Left lobe of liver (tissue), 2 donors: ENCODE results near the gene ANO6. TPM values are rescaled to one million over a fixed set of nuclear protein-coding genes. Genes with fewer than 3 reads are reported as not detected.

Experiments used
- ATAC-seq: fragments of 200-7000 bp; cut with Tn5 transposase; one replicate; pipeline ENCODE4 v1.9.1; 2020; ENCODE audit warnings: mild to moderate bottlenecking, moderate library complexity
- DNase-seq: peaks from one replicate; pipeline ENCODE4 v3.0.0-alpha.2; 2020; ENCODE audit warnings: low spot score
- total RNA-seq: library from RNA; stranded (reverse); gene quantifications from one replicate; pipeline ENCODE4 v1.2.1, GENCODE V29; 2021
- donor health status: DM: no; HTN: no; CAD: no; lungs with moderate emphysema.
- donor health status: DM: no; HTN: yes; CAD: no.

The ANO6 gene
- total RNA-seq, 1 donor from 2014 or later: 49.5 TPM

DNA sequence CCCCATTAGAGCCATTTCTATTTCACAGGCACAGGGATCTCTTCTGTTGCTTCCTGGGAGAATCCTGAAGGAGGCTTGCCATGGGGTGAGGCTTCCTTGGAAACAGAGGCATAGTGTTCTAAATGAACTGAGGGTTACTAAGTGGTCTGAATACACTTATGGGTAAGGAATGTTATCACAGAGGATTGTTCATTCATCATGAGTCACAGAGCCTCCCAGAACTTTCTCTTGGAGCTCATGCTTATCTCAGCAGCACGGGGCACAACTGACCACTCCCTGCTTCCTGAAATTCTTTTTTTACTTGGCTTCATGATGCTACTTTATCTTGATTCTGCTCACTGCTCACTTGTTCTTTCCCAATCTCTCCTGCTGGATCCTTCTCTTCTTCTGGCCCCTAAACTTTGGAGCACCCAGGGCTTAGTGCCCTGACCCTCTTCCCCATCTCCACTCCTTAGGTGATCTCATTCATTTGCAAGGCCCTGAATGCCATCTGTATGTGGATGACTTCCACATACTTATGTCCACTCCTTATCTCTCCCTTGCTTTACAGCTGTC, 57.9 kb downstream of the ANO6 start:
- DNase-seq: no peak
- ATAC-seq: no peak

DNA sequence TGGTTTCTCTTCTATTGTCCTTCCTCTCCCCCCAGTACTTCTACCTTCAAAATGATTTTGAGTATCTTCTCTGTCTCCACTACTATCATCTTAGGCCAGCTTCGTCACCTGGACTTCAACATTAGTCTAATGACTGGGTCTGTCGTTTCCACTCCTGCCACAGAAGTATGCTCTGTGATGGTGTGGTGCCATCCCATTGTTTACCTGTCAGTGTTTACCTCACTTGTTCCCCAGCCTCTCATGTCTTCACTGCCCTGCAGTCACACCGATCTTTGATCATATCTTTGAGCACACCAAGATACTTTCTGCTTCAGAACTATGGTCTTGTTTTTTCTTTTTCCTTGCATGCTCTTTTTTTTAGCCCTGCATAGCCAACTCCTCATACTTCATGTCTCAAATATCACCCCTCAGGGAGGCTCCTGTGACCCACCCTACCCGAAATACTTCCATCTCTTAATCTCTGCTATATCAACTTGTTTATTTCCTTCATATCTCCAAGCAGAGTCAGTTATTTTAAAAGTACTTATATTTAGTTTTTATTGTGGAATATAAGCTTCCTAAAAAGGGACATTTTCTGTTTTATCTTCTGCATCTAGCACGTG, 60.4 kb downstream of the ANO6 start:
- ATAC-seq (no peak), DNase-seq (no peak)

GRCh38 chr12:45278447-45278846, 62.6 kb downstream of the ANO6 start:
- no peak for DNase-seq
- ATAC-seq: no peak

DNA sequence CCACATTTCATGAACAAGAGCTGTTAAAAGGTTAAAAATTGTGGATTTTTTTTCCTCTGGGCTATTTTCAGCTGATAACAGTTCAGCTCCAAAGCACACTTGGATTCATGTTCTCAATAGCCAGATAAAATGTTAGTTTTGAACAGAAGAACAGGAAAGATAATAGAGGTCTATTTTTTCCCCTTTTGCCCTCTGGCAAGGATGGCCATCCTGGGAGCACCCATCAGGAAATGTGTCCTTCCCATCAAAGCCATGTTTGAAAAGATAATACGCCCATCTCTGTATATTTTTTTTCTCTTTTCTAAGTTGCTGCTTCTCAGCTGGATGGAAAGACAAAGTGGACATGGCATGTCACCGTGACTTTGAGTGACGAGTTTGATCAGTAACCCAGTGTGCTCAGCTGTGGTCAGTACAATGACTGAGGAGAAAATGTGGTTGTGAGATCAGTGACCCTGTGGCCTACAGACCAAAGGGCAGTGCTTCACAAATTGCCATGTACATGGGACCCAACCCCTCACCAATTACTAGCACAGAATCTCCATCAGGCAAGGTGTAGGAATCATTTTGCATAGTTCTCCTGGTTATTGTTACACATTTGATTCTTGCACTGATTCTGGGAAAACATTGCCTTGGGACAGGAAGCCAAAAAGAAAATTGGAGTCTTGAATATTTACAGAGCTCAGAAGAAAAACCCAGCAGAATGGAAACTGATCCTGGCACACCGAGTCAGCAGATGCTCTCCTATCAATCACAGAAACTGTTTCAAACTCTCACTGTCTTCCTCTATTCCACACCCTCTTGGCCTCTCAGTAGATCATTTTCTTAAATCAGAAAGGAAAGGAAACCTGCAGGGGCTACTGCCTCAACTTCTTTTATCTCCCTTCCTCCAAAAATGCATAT, 64.3 kb downstream of the ANO6 start:
- DNase-seq (peak; percentile 62), ATAC-seq (peak; percentile 81)

DNA sequence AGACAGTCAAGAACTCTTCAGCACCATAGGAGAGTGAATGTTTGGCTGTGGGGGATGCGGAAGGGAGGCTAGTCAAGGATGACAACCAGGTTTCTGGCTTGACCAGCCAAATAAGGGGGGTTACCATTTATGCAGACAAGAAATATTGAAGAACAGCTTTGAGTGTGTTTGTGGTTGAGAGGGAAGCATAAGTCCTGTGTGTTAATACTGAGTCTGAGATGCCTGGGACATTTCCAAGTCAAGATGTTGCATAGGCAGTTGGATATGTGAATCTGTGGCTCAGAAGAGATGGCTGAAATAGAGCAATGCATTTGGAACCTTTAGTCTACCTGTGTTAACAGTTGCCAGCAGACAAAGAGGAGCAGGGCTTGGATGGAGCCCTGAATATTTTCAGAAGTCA, 66.1 kb downstream of the ANO6 start:
- DNase-seq: no peak

DNA sequence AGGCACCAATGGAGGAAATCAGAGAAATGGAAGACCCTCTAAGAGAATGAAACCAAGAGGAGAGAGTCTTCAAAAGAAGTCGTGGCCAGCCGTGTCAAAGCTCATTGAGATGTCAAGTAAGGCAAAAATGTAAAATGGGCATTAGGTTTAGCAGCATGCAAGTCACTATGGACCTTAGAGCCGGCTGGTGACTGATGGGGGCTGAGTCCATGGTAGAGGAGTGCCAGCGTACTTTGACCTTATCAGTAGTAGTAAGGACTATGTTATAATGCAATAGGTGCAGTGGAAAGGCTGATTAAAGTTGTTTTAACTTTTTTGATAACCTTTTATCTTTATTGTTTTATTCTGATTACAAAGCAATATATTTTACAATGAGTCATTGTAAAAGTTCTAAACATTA, 66.5 kb downstream of the ANO6 start:
- peak; percentile 90 for ATAC-seq
- peak; percentile 59 for DNase-seq

More for the DNA sequence above, 66.1 kb downstream of the ANO6 start:
- ATAC-seq: no peak

DNA sequence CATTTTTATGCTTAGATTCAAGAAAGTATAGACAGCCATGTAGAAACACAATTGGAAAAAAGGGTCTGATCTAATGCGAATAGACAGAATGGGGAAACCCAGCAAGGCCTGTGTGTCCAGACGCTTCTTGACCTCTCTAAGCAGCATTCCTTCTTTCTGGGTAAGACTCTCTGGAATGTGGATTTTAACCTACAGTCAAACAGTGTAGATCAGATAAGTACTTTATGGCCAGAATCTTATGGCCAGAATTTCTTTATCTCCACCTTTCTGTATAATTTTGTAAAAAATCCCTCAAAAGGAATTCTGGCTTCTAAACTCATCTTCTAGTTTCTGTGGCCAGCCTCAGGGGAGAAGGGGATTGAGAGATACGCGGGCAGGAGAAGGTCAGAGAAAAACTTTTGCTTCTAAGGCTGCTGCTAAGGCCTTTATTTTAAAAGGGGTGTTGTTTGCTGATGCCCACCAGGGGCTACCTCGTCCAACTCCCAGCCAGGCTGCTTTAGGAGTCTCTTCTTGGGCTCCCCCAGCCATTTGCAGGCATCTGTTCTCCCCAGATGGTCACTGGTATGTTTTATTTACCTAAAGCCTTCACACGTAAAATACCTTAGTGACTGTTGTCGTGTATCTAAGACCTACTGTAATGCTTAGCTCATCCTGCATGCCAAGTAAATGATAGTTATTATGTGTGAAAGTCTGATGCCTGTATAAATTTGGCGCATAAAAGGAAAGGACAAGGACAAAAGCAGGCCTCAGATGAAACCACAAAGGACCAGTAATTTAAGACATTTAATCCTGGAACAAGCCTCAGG, 68.4 kb downstream of the ANO6 start:
- DNase-seq: no peak
- no peak for ATAC-seq

DNA sequence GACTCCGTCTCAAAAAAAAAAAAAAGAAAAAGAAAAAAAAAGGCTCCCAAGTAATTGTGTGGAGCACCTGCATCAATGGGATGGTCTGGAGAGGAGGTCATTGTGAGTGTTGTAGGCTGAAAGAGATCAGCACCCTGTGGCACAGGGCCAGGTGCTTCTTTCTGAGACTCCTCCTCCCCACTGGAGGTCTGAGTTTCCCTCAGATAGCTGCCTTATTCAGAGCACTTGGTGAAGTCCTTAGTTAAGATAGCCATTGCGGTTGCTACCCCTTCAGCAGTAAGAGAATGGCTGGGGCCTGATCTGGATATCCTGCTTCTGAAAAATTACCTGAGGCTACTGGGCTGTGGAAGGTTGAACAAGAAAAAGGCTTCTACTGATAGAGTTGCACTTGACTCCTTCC, 69.8 kb downstream of the ANO6 start:
- DNase-seq: no peak

DNA sequence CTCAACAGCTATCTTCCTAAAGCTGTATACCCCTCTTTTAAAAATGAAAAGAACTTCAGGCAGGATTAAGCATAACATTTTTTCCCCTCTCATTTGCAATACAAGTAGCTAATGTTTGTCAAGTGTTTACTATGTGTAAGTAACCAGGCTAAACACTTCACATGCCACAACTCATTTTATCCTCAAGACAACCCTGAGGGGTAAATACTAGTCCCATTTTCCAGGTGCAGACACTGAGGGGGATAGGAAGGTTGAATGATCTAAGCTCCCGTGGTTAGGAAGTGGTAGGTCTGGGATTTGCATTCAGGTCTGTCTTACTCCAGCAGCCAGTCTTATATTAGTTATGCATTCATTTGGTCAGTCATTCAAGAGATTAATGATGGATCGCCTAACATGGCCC, 70.7 kb downstream of the ANO6 start:
- DNase-seq (no peak), ATAC-seq (no peak)

More for the DNA sequence above, 69.8 kb downstream of the ANO6 start:
- ATAC-seq: no peak

- DNase-seq (no peak), ATAC-seq (no peak)
Observed at GRCh38 chr12:45289245-45290215, 73.6 kb downstream of the ANO6 start.

- no peak for DNase-seq
- ATAC-seq: no peak
Observed at GRCh38 chr12:45290216-45290605, 74.3 kb downstream of the ANO6 start.

GRCh38 chr12:45291518-45291917, 75.6 kb downstream of the ANO6 start:
- no peak for ATAC-seq
- no peak for DNase-seq

- DNase-seq (no peak), ATAC-seq (no peak)
Observed at GRCh38 chr12:45292486-45293195, 76.7 kb downstream of the ANO6 start.

DNA sequence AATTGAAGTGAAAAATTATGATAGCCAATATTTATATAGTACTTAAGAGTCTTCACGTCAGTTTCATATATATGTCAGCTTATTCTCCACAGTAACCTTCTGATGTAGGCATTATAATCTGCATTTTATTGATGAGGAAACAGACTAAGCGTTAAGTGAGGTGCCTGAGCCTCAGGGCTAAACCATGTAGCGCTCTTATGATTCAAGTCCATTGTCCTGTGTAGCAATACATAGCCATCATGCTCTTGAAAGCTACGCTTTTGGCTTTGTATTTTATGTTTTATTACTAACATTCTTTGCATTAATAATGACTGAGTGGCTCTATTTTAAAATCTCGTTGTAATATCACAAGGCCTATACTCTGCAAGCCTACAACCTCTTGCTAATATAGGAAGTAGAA, 79.0 kb downstream of the ANO6 start:
- no peak for DNase-seq

DNA sequence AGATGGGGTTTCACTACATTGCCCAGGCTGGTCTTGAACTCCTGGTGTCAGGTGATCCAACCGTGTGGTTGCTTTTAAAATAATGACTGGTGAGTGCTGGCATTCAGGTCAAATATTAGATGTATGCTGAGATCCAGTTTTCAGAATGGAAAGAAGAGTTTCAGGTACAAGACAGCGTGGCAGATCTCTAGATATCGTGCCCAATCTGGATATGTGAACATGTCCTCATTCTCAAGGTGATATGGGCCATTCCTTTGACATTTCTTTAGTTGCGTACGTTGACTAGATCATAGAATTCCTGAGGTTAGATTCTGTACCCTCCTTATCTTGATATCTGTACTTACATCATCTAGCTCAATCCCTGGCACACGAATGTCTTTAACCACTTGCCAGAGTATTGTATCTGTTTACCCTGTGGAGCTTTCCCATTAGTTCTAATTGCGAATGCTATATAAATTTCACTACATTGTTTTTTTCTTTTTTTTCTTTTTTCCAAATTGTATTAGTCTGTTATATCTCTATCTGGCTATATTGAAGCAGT, 80.2 kb downstream of the ANO6 start:
- ATAC-seq: peak; percentile 97

More for the DNA sequence above, 79.0 kb downstream of the ANO6 start:
- no peak for ATAC-seq

GRCh38 chr12:45298047-45298446, 82.2 kb downstream of the ANO6 start:
- DNase-seq (no peak), ATAC-seq (no peak)

More for the DNA sequence above, 80.2 kb downstream of the ANO6 start:
- DNase-seq: no peak

DNA sequence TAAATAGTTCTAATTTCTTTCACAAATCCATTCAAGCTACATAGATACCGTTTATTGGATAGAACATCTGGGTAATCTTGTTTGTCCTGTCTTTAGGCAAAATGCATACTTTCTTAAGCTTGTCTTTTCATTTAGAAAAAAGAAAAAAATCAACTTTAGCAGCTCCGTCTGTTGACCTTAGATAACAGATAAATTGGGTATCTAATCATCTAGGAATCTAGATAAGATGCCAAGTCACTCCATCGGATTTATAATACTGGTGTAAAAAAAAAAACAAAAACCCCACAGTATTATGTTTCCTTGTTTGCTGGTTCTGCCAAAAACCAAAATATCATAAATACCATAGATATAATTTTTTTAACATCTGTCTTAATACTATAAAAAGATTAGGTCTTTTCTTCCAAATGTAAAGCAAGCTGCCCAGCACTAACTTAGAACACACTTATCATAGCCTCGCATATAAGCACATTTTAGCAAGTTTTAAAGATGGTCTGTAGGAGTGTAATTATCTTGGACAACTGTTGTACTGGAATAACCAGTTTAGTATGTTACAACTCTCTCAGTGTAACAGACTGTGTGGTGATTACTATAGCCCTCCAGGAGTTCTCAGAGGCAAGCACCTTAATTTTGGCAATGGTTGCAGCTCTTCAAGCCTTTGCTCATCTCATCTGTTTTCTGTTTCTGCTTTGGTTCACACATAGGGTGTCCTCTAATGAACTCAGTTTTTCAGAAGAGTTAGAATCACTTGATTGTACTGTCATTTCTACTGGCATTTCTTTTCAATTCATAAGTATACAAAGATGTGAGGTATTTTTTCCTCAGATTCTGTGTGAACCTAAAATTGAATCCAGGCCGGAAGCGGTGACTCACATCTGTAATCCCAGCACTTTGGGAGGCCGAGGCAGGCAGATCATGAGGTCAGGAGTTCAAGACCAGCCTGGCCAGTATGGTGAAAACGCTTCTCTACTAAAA, 83.1 kb downstream of the ANO6 start:
- no peak for ATAC-seq
- no peak for DNase-seq
